Erythroblast (primary cell): ENCODE results near the gene FAM227B.

ENCODE experiments used
- GATA1 ChIP-seq: IDR thresholded peaks from 2 replicates; pipeline ENCODE4 v1.6.1; 2011; ENCODE audit warnings: low read depth, mild to moderate bottlenecking, control low read depth, low read length, moderate library complexity
- POLR2A ChIP-seq: IDR thresholded peaks from 2 replicates; pipeline ENCODE4 v1.6.1; 2011; ENCODE audit warnings: mild to moderate bottlenecking, low read length

- no peak for TF ChIP-seq POLR2A
- no peak for TF ChIP-seq GATA1
Observed at GRCh38 chr15:49309889-49310288, 310.7 kb downstream of the FAM227B start.
